Mammary epithelial cell (primary cell): ENCODE data around the gene STK32B.

Experiments used
- EZH2 ChIP-seq: IDR thresholded peaks from 2 replicates; pipeline ENCODE4 v1.6.1; 2012; ENCODE audit warnings: low read length, inconsistent platforms, borderline replicate concordance
- TF ChIP-seq, protein P1 (sequence below), 2 donors: IDR thresholded peaks in 1 of 2; conservative IDR thresholded peaks in 1 of 2; 2 replicates each; pipeline ENCODE4 v1.5.1; 2011 to 2012; ENCODE audit warnings: inconsistent platforms in 2 of 2, low read length in 2 of 2, mild to moderate bottlenecking in 2 of 2, control low read depth in 1 of 2, low read depth in 1 of 2; ENCODE audit not compliant: insufficient read depth in 1 of 2; ENCODE audit errors: extremely low read depth in 1 of 2

- TF ChIP-seq, protein P1, sequence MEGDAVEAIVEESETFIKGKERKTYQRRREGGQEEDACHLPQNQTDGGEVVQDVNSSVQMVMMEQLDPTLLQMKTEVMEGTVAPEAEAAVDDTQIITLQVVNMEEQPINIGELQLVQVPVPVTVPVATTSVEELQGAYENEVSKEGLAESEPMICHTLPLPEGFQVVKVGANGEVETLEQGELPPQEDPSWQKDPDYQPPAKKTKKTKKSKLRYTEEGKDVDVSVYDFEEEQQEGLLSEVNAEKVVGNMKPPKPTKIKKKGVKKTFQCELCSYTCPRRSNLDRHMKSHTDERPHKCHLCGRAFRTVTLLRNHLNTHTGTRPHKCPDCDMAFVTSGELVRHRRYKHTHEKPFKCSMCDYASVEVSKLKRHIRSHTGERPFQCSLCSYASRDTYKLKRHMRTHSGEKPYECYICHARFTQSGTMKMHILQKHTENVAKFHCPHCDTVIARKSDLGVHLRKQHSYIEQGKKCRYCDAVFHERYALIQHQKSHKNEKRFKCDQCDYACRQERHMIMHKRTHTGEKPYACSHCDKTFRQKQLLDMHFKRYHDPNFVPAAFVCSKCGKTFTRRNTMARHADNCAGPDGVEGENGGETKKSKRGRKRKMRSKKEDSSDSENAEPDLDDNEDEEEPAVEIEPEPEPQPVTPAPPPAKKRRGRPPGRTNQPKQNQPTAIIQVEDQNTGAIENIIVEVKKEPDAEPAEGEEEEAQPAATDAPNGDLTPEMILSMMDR (conservative IDR thresholded peaks at IDR 0.05 in 1 of 2, IDR thresholded peaks at IDR 0.05 in 1 of 2; ENCODE audit: extremely low read depth in 1 of 2, insufficient read depth in 1 of 2, low read depth in 1 of 2, low read length in 2 of 2) = no peak
- no peak for TF ChIP-seq EZH2
These were observed 437.1 kb downstream of the STK32B start for GRCh38 chr4:5488413-5488812.
